MM.1S (cell line): ENCODE results near the gene TDRD7.

Experiments used
- CTCF ChIP-seq: fragments of 300-600 bp; sonication (generic); IDR thresholded peaks from 2 replicates; pipeline ENCODE4 v1.5.1; 2016; ENCODE audit warnings: antibody characterized with exemption, low read length, mixed read lengths
- EZH2 ChIP-seq: fragments of 300-600 bp; sonication (generic); optimal IDR thresholded peaks from 2 replicates; pipeline ENCODE3; 2017; ENCODE audit warnings: low read depth, mild to moderate bottlenecking, antibody characterized with exemption, low read length, mixed read lengths
- EZH2phosphoT487 ChIP-seq: fragments of 300-600 bp; sonication (generic); IDR thresholded peaks from 2 replicates; pipeline ENCODE4 v1.6.1; 2018; ENCODE audit warnings: antibody characterized with exemption, low read length

GRCh38 chr9:97508852-97509251 lies 97.0 kb downstream of the TDRD7 start:
- TF ChIP-seq CTCF (no peak), EZH2phosphoT487 (no peak), EZH2 (no peak)
